HG03175 (cell line): ENCODE measurements around the gene MBLAC2.

Source experiments
- ATAC-seq: cut with Tn5 transposase; IDR thresholded peaks from one replicate; pipeline ENCODE4 v1.9.1; 2021; ENCODE audit warnings: mild to moderate bottlenecking, moderate library complexity; ENCODE audit not compliant: unreplicated experiment

The MBLAC2 gene

DNA sequence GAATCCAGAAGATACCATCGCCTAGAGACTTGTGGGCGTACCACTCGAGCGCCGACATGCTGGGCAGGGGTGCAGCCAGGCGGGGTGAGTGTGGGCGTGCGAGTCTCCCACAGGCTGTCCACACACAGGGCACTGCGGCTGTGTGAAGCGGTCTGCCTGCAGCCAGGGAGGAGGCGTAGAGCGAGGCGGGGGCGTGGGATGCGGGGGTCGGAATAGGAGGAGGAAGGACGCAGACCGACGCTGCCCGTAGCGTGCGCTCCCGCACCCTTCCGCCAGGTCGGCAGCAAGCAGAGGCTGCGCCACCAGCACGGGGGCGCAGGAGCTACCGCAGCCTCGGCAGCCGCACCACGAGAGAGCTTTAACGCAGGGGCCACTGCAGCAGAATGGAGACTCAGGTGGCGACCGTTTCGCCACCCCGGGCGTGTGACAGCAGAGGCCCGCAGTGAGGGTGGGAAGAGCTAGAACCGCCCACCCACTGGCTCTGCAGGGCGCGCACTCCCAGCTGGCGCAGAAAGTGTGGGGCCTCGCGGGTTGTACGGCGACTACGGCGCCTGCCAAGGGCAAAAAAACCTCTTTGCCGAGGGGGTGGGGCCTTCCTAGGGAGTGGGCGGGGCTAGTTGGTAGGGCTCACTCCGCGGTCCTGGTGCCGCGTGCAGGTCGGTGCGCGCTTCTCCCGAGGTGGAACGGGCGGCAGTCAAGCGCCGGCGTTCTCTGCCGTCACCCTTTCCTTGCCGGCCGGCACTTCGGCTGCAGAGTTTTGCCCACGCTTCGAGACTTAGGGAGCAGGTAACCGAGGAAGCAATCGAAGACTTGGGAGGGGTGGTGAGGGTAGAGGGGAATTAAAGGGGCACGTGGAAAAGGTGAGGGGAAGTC is at the start of gene MBLAC2, which contains the start of gene POLR3G:
MBLAC2 (minus strand) TSS at position 537 of the 873 bp plus-strand sequence; CDS start at position 58, 479 bp downstream.
POLR3G (plus strand) TSS at position 630 of the 873 bp plus-strand sequence. CDS start 10,704 bp downstream, outside the sequence.
- peak; percentile 85 for ATAC-seq

DNA sequence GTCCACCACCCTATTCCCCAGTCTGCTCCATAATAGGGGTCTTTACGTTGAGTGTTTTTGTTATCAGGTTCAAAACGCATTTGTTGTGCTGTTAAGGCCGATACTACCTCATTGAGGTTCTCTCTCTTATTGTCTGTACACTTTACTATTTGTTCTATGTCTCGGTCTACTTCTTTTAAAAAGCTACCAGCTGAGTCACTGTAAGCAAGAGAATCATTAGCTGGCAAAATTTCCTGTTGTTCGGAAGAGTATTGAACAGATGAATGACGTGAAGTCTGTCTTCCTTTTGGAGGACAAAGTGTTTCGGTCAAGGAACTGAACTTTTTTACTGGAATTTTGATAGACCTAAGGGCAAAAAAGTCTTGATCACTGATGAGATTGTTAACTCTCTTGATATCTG is 44.5 kb upstream of the MBLAC2 start:
- no peak for ATAC-seq

DNA sequence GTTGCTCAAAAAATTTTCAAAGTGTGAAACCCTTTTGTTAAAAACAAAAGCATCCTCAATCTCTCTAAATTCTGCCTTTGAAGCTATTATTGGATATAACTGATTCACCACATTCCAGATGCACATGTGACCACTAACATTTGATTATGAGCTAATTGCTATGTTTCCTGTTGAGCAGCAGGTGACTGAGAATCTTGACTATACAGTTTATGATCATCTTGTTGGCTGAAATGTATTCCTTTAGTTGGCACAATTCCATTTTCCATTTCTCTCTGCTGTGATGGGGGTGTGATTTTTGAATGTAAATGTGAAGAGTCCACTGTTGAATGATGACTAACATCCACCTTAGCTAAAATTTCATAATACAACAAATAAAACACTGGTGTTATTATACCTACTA is 44.1 kb upstream of the MBLAC2 start:
- no peak for ATAC-seq

DNA sequence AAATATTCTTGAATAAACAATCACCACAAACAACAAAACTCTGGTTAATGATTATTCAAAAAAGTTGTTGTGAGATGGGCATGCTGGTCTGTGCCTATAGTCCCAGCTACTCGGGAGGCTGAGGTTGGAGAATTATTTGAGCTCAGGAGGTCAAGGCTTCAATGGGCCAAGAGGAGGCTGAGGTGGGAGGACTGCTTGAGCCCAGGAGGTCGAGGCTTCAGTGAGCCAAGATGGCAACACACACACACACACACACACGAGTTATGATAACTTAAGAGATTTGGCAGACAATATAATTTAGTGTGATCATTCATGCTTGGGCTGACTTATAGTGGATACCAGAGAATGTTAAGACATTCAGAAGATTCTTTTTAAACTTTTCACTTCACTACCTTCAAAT is 39.9 kb upstream of the MBLAC2 start:
- no peak for ATAC-seq

DNA sequence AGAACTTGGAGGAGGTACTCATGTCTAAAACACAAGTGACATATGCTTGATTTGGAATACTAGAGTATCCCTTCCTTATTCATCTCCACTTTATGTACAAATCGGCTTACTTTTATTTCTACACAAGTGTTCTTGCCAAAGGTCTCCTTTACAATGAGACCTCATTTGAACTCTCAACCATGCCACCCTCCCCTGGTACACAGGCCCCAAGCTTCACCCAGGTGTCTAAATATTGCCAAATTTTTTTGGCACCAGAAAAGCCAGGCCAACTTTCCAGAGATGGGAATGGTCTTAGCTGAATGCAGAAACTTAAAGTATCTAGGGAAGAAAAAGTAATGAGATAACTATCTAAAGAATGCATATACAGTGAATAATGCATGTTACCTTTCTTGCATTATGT is 35.9 kb upstream of the MBLAC2 start:
- no peak for ATAC-seq

DNA sequence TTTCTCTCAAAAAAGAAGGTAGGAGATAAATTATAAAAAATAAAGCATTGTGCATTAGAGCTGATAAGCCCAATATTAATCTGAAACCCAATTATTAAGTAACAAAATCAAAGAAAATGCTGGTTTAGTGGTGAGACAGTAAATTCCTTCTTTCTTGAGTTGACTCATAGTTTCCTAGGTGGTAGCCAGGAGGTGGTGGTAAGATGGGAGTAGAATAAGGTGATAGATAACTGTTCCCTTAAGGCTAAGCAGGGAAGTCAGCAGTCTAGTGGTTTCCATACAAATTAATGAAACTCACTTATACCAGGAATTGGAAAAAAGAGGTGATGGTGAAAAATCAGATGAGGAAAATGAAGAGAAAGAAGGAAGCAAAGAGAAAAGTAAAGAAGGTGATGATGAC is 31.6 kb upstream of the MBLAC2 start:
- ATAC-seq: no peak

DNA sequence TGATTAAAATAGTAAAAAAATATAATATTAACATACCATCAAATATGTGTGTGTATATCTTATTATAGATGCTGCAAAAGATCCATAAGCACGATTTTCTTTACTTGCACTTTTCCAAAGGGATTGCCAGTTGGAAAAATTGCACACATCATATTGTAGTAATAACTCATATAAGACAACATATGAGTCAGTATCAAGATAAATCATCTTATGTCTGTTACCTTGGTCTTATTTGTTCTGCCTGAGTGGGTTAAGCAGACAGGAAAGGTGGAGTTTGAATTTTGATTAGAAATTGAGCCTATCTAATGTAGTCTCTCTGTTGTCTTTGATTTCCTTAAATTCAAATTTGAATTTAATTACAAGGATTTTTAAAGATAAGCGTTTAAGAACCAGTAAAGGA is 30.2 kb upstream of the MBLAC2 start:
- no peak for ATAC-seq

DNA sequence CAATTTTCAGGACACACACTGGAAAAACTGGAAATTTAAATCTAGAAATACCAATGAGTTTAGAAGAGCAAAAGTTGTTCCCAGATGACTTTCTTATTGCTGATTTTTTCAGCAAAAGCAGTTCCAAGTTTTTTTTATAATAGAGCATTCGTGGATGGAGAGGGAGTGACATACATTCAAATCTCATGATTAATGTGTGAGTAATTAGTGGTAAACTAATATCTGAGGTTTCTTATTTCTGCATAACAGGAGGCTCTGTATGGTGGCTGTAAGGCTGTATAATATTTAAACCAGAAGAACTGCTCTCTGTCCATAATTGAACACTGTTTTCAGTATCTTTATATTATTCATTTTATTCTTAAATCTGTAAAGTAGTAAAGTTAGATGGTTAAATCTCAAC is 29.0 kb upstream of the MBLAC2 start:
- no peak for ATAC-seq

- ATAC-seq: no peak
These were observed 20.6 kb upstream of the MBLAC2 start for GRCh38 chr5:90495146-90495545.

DNA sequence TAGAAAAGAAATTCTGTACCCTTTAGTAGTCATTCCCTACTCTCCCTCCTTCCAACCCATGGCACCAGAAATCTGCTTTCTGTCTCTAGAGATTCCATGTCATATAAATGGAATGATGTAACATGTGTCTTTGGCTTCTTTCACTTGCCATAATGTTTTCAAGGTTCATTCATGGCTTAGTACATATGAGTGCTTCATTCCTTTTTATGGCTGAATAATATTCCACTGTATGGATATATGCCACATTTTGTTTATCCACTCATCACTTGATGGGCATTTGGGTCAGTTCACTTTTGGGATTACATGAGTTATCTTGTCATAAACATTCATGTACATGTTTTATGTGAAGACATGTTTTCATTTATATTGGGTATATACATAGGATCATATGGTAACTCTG is 19.5 kb upstream of the MBLAC2 start:
- no peak for ATAC-seq

- ATAC-seq: no peak
These were observed 14.2 kb upstream of the MBLAC2 start for GRCh38 chr5:90488791-90489190.

GRCh38 chr5:90484540-90484939 is 10.0 kb upstream of the MBLAC2 start:
- no peak for ATAC-seq

- no peak for ATAC-seq
These were observed 8.6 kb upstream of the MBLAC2 start for GRCh38 chr5:90483206-90483605.

DNA sequence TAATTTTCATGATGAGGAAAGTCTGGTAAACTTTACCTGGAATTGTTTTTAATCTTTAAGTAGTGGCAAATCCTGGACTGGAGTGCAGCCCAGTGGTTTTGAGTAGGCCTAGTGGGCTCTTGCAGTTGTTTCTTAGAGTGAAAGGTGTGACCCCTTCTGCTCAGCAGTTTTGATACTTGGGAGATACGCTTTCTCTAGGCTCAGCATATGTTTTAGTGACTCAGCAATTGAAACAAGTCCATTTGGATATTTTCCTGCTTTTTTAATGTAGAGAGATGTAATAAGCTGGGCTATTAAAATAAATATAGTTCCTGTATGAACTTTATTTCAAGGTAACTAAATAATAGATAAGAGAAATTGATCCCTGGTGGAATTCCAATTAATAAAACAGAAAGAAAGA is 6.1 kb upstream of the MBLAC2 start:
- no peak for ATAC-seq

DNA sequence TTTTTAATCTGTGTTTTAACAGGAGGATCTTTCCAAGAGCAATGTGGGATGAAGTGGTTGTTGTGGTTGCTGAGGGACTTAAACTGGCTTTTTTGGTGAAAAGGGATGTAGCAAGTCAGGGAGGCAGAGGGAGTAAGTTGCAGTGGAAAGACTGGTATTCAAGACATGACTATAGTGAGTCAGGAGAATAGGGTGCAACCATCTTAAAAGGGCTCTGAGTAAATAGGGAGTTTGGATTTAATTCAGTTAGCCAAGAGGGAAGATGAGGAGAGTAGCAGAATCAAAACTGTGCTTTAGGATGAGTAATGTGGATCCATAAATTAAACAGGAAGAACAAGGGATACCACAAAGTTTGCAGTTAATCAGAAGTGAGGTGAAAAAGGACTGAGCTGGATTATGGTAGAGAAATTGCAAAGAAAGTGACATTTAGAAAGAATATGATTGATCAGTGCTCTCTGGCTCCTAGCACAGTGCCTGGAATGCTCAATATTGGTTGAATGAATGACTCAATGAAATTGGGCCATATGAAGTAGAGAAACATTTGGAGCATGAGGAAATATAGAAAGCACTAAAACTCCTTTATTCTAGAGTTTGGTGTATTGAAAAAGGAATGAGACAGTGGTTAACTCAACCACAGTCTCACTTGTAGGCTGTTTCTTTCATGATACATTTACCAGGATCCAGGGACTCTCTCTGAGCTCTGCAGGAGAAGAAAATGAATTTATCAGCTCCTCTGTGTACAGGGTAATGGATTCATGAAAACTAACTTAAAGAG is 5.2 kb upstream of the MBLAC2 start:
- no peak for ATAC-seq

DNA sequence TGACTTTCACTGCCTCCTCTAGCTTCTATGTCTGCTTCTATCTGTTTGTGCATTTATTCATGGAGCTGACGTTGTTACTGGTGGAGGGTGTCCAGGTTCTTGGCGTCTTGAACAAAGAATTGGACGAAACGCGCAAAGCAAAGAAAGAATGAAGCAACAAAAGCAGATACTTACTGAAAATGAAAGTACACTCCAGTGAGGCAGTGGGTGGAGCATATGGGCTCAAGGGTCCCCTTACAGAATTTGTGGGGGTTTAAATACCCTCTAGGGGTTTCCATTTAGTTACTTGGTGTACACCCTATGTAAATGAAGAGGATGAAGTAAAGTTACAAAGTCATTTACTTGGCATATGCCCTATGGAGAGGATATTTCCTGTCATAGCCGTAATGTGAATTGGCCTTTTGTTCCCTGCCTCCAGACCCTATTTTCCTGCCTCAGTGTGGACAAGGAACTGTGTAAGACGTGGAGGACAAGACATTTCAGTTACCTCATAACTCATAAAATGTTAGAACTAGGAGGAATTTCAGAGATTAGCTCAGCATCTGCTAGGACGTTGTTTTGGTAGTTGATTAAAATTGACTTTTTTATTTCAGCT is 3.1 kb upstream of the MBLAC2 start:
- no peak for ATAC-seq

- ATAC-seq: no peak
These were observed 2.5 kb upstream of the MBLAC2 start for GRCh38 chr5:90477073-90477472.

- ATAC-seq: no peak
These were observed 1.8 kb upstream of the MBLAC2 start for GRCh38 chr5:90476391-90476790.

- ATAC-seq: no peak
These were observed 937 bp upstream of the MBLAC2 start for GRCh38 chr5:90475436-90475980.

- peak; percentile 2 for ATAC-seq
These were observed 956 bp downstream of the MBLAC2 start for GRCh38 chr5:90473396-90474234.
